GM12874 (cell line): Measurements from ENCODE around the gene RBM20.

Experiments
- CTCF ChIP-seq: IDR thresholded peaks from 2 replicates; pipeline ENCODE4 v1.5.1; 2011; ENCODE audit warnings: low read depth, mild to moderate bottlenecking, control low read depth, low read length, moderate library complexity; ENCODE audit not compliant: insufficient read depth

Gene RBM20

DNA sequence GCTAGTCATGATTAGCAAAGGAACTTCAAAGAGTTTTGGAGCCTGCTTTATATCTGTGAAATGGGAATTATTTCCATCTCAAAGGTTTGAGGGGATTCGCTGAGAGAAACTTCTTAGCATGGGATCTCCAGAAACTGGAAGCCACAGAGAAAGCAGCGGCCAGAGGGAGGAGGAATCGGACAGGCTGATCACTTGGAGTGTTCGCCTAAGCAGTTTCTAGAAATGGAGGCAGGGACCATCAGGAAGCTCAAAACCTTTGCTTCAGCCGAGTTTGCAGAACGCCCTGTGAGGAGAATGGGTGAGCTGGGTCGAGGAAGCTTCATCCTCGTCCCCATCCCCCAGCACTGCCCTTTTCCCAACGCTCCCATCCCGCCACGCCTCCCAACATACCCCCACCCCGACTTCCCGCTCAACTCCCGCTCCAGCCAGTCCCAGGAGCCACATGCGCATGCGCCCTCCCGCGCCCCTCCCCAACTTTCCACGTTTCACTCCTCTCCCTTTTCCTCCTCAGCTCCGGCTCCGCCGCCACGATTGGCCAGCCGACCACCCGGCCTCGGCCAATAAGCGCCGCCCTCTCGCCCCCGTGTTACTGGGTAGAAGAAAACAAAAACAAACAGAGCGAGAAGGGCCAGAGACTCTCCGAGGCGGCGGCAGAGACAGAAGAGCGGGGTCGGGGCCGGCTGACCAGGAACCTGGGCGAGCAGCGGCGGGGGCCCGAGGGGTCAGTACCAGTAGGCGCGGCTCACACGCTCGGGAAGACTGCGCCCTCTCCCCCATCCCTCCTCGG lies 227.4 kb downstream of the RBM20 start, which contains the start of gene PDCD4:
TSS of gene PDCD4 (plus strand) at position 631 of the 787 bp plus-strand sequence. CDS start 4,100 bp downstream, outside the sequence.
- TF ChIP-seq CTCF = no peak

GRCh38 chr10:110872145-110872983 lies 228.2 kb downstream of the RBM20 start:
- TF ChIP-seq CTCF = 0 out of 2 replicates have a peak, but pooled peaks have one; percentile 27

GRCh38 chr10:110872984-110873923 lies 229.1 kb downstream of the RBM20 start:
- no peak for TF ChIP-seq CTCF

DNA sequence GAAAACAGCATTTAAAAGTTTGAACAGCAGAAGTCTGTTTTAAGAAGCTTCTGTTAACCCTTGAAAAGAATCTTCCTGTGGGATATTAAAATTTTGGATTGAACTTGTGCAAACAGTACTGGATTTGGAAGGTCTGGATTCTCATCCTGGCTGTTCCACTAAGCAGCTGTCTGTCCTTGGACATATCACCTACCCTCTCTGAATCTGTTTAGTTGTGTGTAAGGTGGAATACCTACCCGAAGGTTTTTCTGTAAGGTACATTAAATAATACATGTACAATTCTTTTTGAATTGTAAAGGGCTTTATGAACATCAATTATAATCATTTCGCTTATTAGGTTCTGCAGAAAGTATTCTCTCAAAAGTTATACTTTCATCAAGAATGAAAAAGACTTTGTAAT lies 229.8 kb downstream of the RBM20 start:
- no peak for TF ChIP-seq CTCF

DNA sequence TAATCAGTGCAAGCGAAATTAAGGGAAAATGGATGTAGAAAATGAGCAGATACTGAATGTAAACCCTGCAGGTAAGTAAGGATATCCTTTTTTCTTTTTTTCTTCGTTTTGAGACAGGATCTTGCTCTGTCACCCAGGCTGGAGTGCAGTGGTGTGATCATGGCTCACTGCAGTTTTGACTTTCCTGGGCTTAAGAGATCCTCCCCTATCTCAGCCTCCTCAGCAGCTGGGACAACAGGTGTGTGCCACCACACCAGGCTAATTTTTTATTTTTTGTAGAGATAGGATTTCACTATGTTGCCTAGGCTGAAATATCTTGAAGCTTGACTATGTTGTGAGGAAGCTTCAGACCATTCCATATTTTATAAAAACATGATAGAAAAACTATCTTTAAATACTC lies 231.9 kb downstream of the RBM20 start:
- no peak for TF ChIP-seq CTCF

- no peak for TF ChIP-seq CTCF
Measured at GRCh38 chr10:110876788-110877187, 232.7 kb downstream of the RBM20 start.
